HEK293 (cell line): ENCODE data around the gene ISM1.

Source experiments
- CTCF ChIA-PET: fragments of 350-600 bp; formaldehyde crosslinking; extraction: SDS; loops from one replicate; lab custom pipeline; 2021; ENCODE audit warnings: antibody characterized with exemption; lab: Yijun Ruan, JAX
- POLR2A ChIA-PET: fragments of 300-600 bp; formaldehyde crosslinking; extraction: SDS; loops from one replicate; lab custom pipeline; 2020; ENCODE audit warnings: antibody characterized with exemption, inconsistent platforms; lab: Yijun Ruan, JAX
- H3K27ac ChIP-seq: fragments of 200-500 bp; sonication (Bioruptor generic); 2 replicates; pipeline ENCODE4 v1.5.1; 2014; ENCODE audit warnings: low read depth, low read length, control low read depth, inconsistent platforms; ENCODE audit errors: extremely low read depth
- H3K36me3 ChIP-seq, 2 experiments: fragments of 200-500 bp in 1 of 2; sonication (Bioruptor generic) in 1 of 2; 1 replicate in 1 of 2; 2 replicates in 1 of 2; pipeline ENCODE4 v1.5.1; 2014 to 2017; ENCODE audit warnings: inconsistent platforms in 2 of 2, low read length in 2 of 2; ENCODE audit not compliant: control insufficient read depth in 2 of 2, insufficient read depth in 1 of 2
- H3K4me1 ChIP-seq: fragments of 200-500 bp; sonication (Bioruptor generic); 2 replicates; pipeline ENCODE4 v1.5.1; 2014; ENCODE audit warnings: mild to moderate bottlenecking, low read length, inconsistent platforms; ENCODE audit not compliant: control insufficient read depth, insufficient read depth
- H3K4me3 ChIP-seq: 2 replicates; pipeline ENCODE4 v1.5.1; 2011; ENCODE audit warnings: low read depth, mild to moderate bottlenecking, control low read depth, low read length, moderate library complexity
- H3K9me3 ChIP-seq: fragments of 200-500 bp; sonication (Bioruptor generic); 2 replicates; pipeline ENCODE4 v1.5.1; 2014; ENCODE audit warnings: low read depth, low read length, inconsistent platforms; ENCODE audit not compliant: control insufficient read depth, insufficient read depth
- BCL11A ChIP-seq: fragments of 450-650 bp; formaldehyde crosslinking; IDR thresholded peaks from 2 replicates; pipeline ENCODE4 v1.5.1; 2016; ENCODE audit warnings: low read depth, missing biosample characterization, missing genetic modification characterization
- BCL6B ChIP-seq: fragments of 450-650 bp; formaldehyde crosslinking; IDR thresholded peaks from 2 replicates; pipeline ENCODE4 v1.5.1; 2017; ENCODE audit warnings: missing biosample characterization, missing genetic modification characterization
- ELK4 ChIP-seq: IDR thresholded peaks from 2 replicates; pipeline ENCODE4 v1.6.1; 2011; ENCODE audit warnings: mild to moderate bottlenecking, low read depth, low read length, borderline replicate concordance
- GFI1B ChIP-seq: fragments of 450-650 bp; formaldehyde crosslinking; IDR thresholded peaks from 2 replicates; pipeline ENCODE4 v1.5.1; 2016; ENCODE audit warnings: missing biosample characterization, missing genetic modification characterization
- GLI2 ChIP-seq: fragments of 450-650 bp; formaldehyde crosslinking; IDR thresholded peaks from 2 replicates; pipeline ENCODE4; 2017; ENCODE audit warnings: missing biosample characterization, missing genetic modification characterization, low read depth, borderline replicate concordance
- GLIS1 ChIP-seq: fragments of 450-650 bp; formaldehyde crosslinking; IDR thresholded peaks from 2 replicates; pipeline ENCODE4 v1.5.1; 2016; ENCODE audit warnings: missing biosample characterization, missing genetic modification characterization
- KLF10 ChIP-seq: fragments of 450-650 bp; IDR thresholded peaks from 2 replicates; pipeline ENCODE4 v1.5.1; 2018; ENCODE audit warnings: missing biosample characterization, mild to moderate bottlenecking, missing genetic modification characterization
- SETDB1 ChIP-seq: IDR thresholded peaks from one replicate; pipeline ENCODE4 v1.6.1; 2017; ENCODE audit warnings: mild to moderate bottlenecking, low read length, moderate library complexity, mixed read lengths; ENCODE audit not compliant: insufficient read length
- WT1 ChIP-seq: fragments of 450-650 bp; formaldehyde crosslinking; IDR thresholded peaks from 2 replicates; pipeline ENCODE4 v1.5.1; 2016; ENCODE audit warnings: missing biosample characterization, missing genetic modification characterization
- ZFP41 ChIP-seq: fragments of 450-650 bp; formaldehyde crosslinking; IDR thresholded peaks from 2 replicates; pipeline ENCODE4 v1.5.1; 2016; ENCODE audit warnings: missing biosample characterization, missing genetic modification characterization, borderline replicate concordance
- ZNF157 ChIP-seq: fragments of 450-650 bp; formaldehyde crosslinking; IDR thresholded peaks from 2 replicates; pipeline ENCODE4 v1.5.1; 2016; ENCODE audit warnings: missing biosample characterization, missing genetic modification characterization
- ZNF423 ChIP-seq: fragments of 450-650 bp; formaldehyde crosslinking; IDR thresholded peaks from 2 replicates; pipeline ENCODE4 v1.5.1; 2016; ENCODE audit warnings: missing biosample characterization, missing genetic modification characterization
- ZNF48 ChIP-seq: fragments of 450-650 bp; formaldehyde crosslinking; IDR thresholded peaks from 2 replicates; pipeline ENCODE4 v1.5.1; 2016; ENCODE audit warnings: missing biosample characterization, missing genetic modification characterization
- ZNF529 ChIP-seq: fragments of 450-650 bp; formaldehyde crosslinking; IDR thresholded peaks from 2 replicates; pipeline ENCODE4 v1.5.1; 2017; ENCODE audit warnings: missing genetic modification characterization, missing biosample characterization; ENCODE audit not compliant: insufficient replicate concordance
- ZNF558 ChIP-seq: fragments of 450-650 bp; formaldehyde crosslinking; IDR thresholded peaks from 2 replicates; pipeline ENCODE4 v1.5.1; 2016; ENCODE audit warnings: missing biosample characterization, missing genetic modification characterization
- ZNF560 ChIP-seq: fragments of 450-650 bp; formaldehyde crosslinking; IDR thresholded peaks from 2 replicates; pipeline ENCODE4 v1.5.1; 2017; ENCODE audit warnings: missing biosample characterization, missing genetic modification characterization, borderline replicate concordance
- ZNF610 ChIP-seq: fragments of 450-650 bp; formaldehyde crosslinking; IDR thresholded peaks from 2 replicates; pipeline ENCODE4 v1.5.1; 2016; ENCODE audit warnings: missing biosample characterization, missing genetic modification characterization, borderline replicate concordance
- TF ChIP-seq, protein P1 (sequence below): fragments of 450-650 bp; IDR thresholded peaks from 2 replicates; pipeline ENCODE4 v1.5.1; 2018; ENCODE audit warnings: missing biosample characterization, mild to moderate bottlenecking, missing genetic modification characterization
- TF ChIP-seq, protein P2 (sequence below): fragments of 450-650 bp; formaldehyde crosslinking; IDR thresholded peaks from 2 replicates; pipeline ENCODE4 v1.5.1; 2017; ENCODE audit warnings: missing biosample characterization, missing genetic modification characterization

ISM1 gene

GRCh38 chr20:13280609-13281324, 59.7 kb downstream of the ISM1 start:
- POLR2A ChIA-PET, result no interaction called here
- CTCF ChIA-PET, result interaction anchor here (0.7 to 1.8 kb wide), 2 partner anchors 161 to 428 kb away, joined by 5 to 9 read pairs; no protein-coding TSS in a partner anchor
- no peak overlapping the region for H3K27ac ChIP-seq
- H3K36me3 ChIP-seq, result no peaks in the 10 kb centered on the region
- H3K4me1 ChIP-seq, result no peaks in the 10 kb centered on the region
- no peak for TF ChIP-seq GFI1B (tag by site-specific recombination)
- no peak for TF ChIP-seq KLF10 (tag by site-specific recombination)
- no peak for TF ChIP-seq ZNF423
- no peak overlapping the region for H3K4me3 ChIP-seq
- no peaks in the 10 kb centered on the region for H3K9me3 ChIP-seq

DNA sequence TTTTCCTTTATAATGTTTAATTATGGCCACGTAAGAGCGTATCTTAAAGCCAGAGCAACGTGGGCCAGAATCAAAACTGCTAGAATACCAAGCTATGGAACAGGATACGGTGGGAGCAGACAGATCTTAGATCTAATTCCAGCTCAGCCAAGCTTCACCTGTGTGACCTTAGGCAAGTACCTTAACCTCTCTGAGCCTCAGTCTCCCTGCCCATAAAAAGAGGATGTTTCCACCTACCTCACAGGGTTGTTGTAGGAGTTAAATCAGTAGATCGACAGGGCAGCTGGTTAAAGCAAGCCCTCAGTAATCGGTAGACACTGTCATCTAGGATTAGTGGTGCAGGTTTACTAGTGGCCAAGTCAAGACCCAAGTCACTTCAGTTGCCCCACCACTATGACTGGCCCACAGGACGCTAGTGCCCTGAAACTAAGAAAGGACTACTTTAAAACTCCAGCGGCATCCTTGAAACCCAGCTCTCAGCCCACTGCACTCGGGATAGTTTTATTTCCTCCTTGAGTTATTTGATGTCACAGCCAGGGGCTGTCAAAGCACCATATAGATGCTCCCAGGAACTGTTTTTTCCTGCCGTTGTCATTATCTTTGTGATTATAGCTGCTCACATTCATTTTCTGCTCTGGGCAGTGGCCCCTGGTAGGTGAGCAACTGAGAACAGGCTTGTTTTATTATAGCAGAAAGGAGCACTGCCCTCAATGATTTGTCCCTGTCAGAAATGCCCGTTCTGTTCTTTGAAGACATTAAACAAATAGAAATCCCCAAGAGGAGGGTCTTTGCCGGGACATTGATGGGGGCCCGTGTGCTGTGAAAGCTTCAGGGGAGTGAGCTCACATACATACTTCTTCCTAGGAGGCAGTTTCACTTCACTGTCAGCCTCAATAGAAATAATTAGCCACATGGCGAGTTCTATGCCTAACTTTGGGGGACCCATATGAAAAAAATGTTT, 63.1 kb downstream of the ISM1 start:
- H3K9me3 ChIP-seq, result no peaks in the 10 kb centered on the region
- H3K27ac ChIP-seq, result no peak overlapping the region
- POLR2A ChIA-PET, result no interaction called here
- TF ChIP-seq ZNF157 (no peak), ZNF610 (tag by site-specific recombination) (no peak), ZNF560 (tag by site-specific recombination) (no peak), ELK4 (no peak), ZNF529 (no peak), GLI2 (no peak), ZFP41 (no peak)
- no peaks in the 10 kb centered on the region for H3K4me1 ChIP-seq
- H3K4me3 ChIP-seq, result no peak overlapping the region
- H3K36me3 ChIP-seq, result no peaks in the 10 kb centered on the region
- CTCF ChIA-PET, result interaction anchor here (0.7 to 1.8 kb wide), 3 partner anchors 19 to 446 kb away, joined by 3 to 9 read pairs (median 6); no protein-coding TSS in a partner anchor

GRCh38 chr20:13284830-13285229, 63.8 kb downstream of the ISM1 start:
- Histone ChIP-seq H3K4me1 (no peaks in the 10 kb centered on the region), H3K9me3 (no peaks in the 10 kb centered on the region), H3K36me3 (no peaks in the 10 kb centered on the region), H3K27ac (no peak overlapping the region), H3K4me3 (no peak overlapping the region)
- TF ChIP-seq GLI2 (no peak), BCL6B (tag by site-specific recombination) (no peak), GLIS1 (peak; percentile 89), ZNF558 (tag by site-specific recombination) (no peak), BCL11A (tag by site-specific recombination) (0 out of 2 replicates have a peak, but pooled peaks have one; percentile 17), ZNF48 (tag by site-specific recombination) (no peak), WT1 (tag by site-specific recombination) (peak; percentile 79), SETDB1 (peak; percentile 33)
- TF ChIP-seq, protein P1, sequence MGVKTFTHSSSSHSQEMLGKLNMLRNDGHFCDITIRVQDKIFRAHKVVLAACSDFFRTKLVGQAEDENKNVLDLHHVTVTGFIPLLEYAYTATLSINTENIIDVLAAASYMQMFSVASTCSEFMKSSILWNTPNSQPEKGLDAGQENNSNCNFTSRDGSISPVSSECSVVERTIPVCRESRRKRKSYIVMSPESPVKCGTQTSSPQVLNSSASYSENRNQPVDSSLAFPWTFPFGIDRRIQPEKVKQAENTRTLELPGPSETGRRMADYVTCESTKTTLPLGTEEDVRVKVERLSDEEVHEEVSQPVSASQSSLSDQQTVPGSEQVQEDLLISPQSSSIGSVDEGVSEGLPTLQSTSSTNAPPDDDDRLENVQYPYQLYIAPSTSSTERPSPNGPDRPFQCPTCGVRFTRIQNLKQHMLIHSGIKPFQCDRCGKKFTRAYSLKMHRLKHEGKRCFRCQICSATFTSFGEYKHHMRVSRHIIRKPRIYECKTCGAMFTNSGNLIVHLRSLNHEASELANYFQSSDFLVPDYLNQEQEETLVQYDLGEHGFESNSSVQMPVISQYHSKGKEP (tag by site-specific recombination), result 0 out of 2 replicates have a peak, but pooled peaks have one; percentile 16
- TF ChIP-seq, protein P2, sequence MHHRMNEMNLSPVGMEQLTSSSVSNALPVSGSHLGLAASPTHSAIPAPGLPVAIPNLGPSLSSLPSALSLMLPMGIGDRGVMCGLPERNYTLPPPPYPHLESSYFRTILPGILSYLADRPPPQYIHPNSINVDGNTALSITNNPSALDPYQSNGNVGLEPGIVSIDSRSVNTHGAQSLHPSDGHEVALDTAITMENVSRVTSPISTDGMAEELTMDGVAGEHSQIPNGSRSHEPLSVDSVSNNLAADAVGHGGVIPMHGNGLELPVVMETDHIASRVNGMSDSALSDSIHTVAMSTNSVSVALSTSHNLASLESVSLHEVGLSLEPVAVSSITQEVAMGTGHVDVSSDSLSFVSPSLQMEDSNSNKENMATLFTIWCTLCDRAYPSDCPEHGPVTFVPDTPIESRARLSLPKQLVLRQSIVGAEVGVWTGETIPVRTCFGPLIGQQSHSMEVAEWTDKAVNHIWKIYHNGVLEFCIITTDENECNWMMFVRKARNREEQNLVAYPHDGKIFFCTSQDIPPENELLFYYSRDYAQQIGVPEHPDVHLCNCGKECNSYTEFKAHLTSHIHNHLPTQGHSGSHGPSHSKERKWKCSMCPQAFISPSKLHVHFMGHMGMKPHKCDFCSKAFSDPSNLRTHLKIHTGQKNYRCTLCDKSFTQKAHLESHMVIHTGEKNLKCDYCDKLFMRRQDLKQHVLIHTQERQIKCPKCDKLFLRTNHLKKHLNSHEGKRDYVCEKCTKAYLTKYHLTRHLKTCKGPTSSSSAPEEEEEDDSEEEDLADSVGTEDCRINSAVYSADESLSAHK, result peak; percentile 63
- ChIA-PET CTCF (interaction anchor here (0.7 to 1.6 kb wide), 2 partner anchors 18 to 447 kb away, joined by 3 to 9 read pairs; no protein-coding TSS in a partner anchor), POLR2A (no interaction called here)
